ENCODE measurements around the gene AFF3. TPM values are rescaled to one million over a fixed set of nuclear protein-coding genes. Genes with fewer than 3 reads are reported as not detected.

Gene AFF3
- total and polyA plus RNA-seq, 3 donors from 2014 or later, result 18.0 to 34.4 (median 27.1) TPM

DNA sequence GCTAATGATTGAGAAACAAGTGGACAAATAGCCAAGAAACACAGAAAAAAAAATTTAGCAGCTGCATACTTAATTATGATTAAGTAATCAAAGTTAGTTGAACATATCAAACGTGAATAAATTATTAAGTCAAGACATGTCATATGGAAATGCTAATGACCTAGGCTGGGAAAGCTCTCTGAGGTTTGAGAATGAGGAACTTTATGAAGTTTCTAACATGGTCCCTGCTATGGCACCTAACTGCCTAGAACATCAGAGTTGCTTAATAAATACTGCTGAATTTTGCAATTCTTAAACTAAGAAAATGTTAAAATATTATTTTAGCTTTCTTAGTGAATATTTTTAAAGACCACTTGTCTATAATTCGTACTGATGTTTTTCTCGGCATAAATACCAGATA is 99.8 kb downstream of the AFF3 start:
- Histone ChIP-seq H3K4me3 (no peak overlapping the region), H3K36me3 (ENCODE audit: low read depth, missing control alignments) (no peaks in the 10 kb centered on the region), H3K4me1 (no peaks in the 10 kb centered on the region), H3K27ac (no peak overlapping the region), H3K27me3 (no peaks in the 10 kb centered on the region), H3K9me3 (no peaks in the 10 kb centered on the region)
- DNase-seq, result no peak
- TF ChIP-seq POLR2A (IDR thresholded peaks at IDR 0.05), result no peak
- TF ChIP-seq, protein P1, sequence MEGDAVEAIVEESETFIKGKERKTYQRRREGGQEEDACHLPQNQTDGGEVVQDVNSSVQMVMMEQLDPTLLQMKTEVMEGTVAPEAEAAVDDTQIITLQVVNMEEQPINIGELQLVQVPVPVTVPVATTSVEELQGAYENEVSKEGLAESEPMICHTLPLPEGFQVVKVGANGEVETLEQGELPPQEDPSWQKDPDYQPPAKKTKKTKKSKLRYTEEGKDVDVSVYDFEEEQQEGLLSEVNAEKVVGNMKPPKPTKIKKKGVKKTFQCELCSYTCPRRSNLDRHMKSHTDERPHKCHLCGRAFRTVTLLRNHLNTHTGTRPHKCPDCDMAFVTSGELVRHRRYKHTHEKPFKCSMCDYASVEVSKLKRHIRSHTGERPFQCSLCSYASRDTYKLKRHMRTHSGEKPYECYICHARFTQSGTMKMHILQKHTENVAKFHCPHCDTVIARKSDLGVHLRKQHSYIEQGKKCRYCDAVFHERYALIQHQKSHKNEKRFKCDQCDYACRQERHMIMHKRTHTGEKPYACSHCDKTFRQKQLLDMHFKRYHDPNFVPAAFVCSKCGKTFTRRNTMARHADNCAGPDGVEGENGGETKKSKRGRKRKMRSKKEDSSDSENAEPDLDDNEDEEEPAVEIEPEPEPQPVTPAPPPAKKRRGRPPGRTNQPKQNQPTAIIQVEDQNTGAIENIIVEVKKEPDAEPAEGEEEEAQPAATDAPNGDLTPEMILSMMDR (IDR thresholded peaks at IDR 0.05), result no peak
- WGBS, 2 donors, result 77 to 91% methylated on average over 3 of the region's 3 CpGs
- intact Hi-C loops (cut with DNase I; ENCODE audit: low total_unique reads), result no loop called here

DNA sequence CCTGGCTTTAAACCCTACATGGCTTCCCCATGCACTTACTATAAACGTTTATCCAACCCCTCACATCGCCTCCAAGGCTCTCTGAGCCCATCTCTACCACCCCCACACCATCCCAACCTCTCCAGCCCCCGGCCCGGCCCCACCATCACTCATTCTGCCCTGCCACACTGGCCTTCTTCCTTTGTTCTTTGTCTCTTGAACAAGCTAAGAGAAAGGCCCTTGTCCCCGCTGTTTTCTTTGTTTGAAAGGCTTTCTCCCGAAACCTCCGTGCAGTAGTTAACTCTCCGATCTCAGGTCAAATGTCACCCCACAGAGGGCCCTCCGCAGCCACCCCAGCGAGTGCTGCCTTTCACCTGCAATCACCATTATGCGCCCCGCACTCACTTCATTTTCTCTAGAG is 100.4 kb downstream of the AFF3 start:
- Histone ChIP-seq H3K4me3 (no peak overlapping the region), H3K36me3 (ENCODE audit: low read depth, missing control alignments) (no peaks in the 10 kb centered on the region), H3K9me3 (no peaks in the 10 kb centered on the region), H3K27ac (no peak overlapping the region), H3K4me1 (peaks cover under 1% of the 10 kb centered on the region), H3K27me3 (no peaks in the 10 kb centered on the region)
- DNase-seq, result no peak
- intact Hi-C loops (cut with DNase I; ENCODE audit: low total_unique reads), result no loop called here
- 82 to 83% methylated on average over 12 of the region's 12 CpGs for WGBS, 2 donors
- TF ChIP-seq, protein P1 (IDR thresholded peaks at IDR 0.05), result no peak
- TF ChIP-seq POLR2A (IDR thresholded peaks at IDR 0.05), result no peak

DNA sequence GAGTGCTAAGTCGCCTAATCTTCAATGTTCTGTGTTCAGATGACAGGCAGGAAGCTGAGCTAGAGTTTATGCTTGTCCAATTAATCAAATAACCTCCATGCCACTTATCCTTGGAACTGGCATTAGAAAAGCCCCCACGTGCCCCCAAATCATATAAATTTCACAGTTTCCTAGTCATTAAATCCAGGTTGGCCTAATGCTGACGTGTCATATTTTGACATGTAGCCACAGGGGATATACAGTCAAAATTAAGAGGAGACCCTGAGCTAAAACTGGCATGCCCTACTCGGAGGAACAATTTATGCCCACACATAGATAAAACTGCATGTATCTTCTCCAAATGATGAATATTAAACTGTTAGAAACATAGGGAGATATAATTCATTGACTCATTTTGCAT is 101.0 kb downstream of the AFF3 start:
- Histone ChIP-seq H3K27ac (no peak overlapping the region), H3K4me1 (peaks cover 3% of the 10 kb centered on the region), H3K27me3 (no peaks in the 10 kb centered on the region), H3K4me3 (no peak overlapping the region), H3K9me3 (no peaks in the 10 kb centered on the region), H3K36me3 (ENCODE audit: low read depth, missing control alignments) (no peaks in the 10 kb centered on the region)
- TF ChIP-seq, protein P1 (IDR thresholded peaks at IDR 0.05), result no peak
- TF ChIP-seq POLR2A (IDR thresholded peaks at IDR 0.05), result no peak
- intact Hi-C loops (cut with DNase I; ENCODE audit: low total_unique reads), result no loop called here
- 84 to 89% methylated on average over 4 of the region's 4 CpGs for WGBS, 2 donors
- DNase-seq, result no peak

DNA sequence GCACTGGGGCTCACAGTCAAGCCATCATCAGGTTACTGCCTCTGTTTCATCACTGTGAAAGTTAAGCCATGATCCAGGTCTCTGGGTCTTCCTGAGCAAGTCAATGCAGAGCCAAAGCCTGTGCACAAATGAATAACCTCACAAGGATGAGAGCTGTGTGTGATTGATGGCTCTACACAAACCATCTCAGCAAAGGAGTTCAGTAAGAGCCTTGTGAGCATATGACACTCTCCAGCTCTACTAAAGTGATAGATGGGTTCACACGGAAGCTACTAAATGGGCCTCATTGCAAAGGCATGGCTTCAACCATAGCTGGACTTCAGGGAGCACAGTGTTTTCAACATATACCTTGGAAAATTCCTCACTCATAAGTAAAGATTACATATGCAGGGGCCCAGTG is 101.5 kb downstream of the AFF3 start:
- H3K4me3 ChIP-seq, result no peak overlapping the region
- no peaks in the 10 kb centered on the region for H3K9me3 ChIP-seq
- no peaks in the 10 kb centered on the region for H3K27me3 ChIP-seq
- H3K36me3 ChIP-seq (ENCODE audit: low read depth, missing control alignments), result no peaks in the 10 kb centered on the region
- peaks cover 3% of the 10 kb centered on the region for H3K4me1 ChIP-seq
- DNase-seq, result no peak
- TF ChIP-seq, protein P1 (IDR thresholded peaks at IDR 0.05), result no peak
- TF ChIP-seq POLR2A (IDR thresholded peaks at IDR 0.05), result no peak
- intact Hi-C loops (cut with DNase I; ENCODE audit: low total_unique reads), result no loop called here
- H3K27ac ChIP-seq, result no peak overlapping the region
- WGBS, 2 donors, result 71 to 85% methylated on average over 1 of the region's 1 CpG

DNA sequence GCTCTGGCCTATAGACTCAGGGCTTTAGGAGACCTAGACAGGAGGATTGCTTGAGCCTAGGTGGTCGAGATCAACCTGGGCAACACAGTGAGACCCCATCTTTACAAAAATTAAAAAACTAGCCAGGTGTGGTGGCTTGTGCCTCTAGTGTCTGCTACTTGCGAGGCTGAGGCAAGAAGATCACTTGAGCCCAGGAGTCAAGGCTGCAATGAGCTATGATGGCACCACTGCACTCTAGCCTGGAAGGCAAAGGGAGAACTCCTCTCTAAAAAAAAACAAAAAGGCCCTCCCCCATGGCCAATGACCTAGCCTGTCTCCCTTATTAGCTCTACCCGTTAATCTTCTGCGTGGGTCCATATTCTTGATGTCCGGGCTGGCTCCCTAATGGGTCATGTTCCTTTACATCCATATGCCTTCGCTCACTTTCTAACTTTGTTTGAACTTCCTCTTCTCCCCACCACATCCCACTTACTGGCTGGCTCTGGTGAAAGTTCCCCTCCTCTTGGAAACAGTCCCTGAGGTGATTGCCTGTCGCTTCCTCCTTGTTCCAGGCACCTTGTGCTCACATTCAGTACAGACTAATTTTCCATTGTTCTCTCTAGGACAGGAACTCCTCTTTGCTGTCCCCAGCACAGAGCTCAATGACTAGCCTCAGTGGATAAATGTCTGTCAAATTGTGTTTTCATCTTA is 103.0 kb downstream of the AFF3 start:
- no peak overlapping the region for H3K27ac ChIP-seq
- TF ChIP-seq POLR2A (IDR thresholded peaks at IDR 0.05), result no peak
- TF ChIP-seq, protein P1 (IDR thresholded peaks at IDR 0.05), result no peak
- no peaks in the 10 kb centered on the region for H3K27me3 ChIP-seq
- H3K36me3 ChIP-seq (ENCODE audit: low read depth, missing control alignments), result no peaks in the 10 kb centered on the region
- H3K9me3 ChIP-seq, result no peaks in the 10 kb centered on the region
- intact Hi-C loops (cut with DNase I; ENCODE audit: low total_unique reads), result no loop called here
- no peak for DNase-seq
- WGBS, 2 donors, result 84 to 96% methylated on average over 7 of the region's 7 CpGs
- H3K4me1 ChIP-seq, result peaks cover 3% of the 10 kb centered on the region
- no peak overlapping the region for H3K4me3 ChIP-seq
